Superior temporal gyrus (tissue), 1 donor: ENCODE measurements around the gene SARDH.
"Not testable (repeated sequence)": the region's sequence is repeated elsewhere in the genome, so short reads cannot be mapped to it uniquely, and the experiment has no call there.

Experiments
- DNase-seq: peaks from one replicate; pipeline ENCODE4 v3.0.0-alpha.2; 2016; ENCODE audit errors: extremely low spot score

Gene SARDH

DNA sequence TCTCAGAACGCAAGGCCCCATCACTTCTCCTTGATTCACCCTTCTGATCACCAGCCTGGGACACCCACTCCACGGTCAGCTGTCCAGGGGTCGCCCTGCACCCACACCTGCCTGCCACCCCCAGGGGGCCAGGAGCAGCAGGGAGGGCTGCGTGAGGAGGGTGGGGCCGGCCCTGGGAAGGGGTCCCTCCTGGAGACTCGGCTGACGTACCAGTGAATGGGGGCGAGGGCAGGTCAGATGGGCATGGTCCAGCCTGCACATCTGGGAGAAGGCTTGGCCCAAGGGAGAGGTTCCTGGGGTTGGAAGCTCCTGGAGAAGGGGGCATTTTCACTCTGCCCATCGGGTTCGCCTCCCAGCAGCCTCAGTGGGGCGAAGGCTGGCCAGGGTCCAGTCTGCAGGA lies 21.8 kb upstream of the SARDH start:
- no peak for DNase-seq

DNA sequence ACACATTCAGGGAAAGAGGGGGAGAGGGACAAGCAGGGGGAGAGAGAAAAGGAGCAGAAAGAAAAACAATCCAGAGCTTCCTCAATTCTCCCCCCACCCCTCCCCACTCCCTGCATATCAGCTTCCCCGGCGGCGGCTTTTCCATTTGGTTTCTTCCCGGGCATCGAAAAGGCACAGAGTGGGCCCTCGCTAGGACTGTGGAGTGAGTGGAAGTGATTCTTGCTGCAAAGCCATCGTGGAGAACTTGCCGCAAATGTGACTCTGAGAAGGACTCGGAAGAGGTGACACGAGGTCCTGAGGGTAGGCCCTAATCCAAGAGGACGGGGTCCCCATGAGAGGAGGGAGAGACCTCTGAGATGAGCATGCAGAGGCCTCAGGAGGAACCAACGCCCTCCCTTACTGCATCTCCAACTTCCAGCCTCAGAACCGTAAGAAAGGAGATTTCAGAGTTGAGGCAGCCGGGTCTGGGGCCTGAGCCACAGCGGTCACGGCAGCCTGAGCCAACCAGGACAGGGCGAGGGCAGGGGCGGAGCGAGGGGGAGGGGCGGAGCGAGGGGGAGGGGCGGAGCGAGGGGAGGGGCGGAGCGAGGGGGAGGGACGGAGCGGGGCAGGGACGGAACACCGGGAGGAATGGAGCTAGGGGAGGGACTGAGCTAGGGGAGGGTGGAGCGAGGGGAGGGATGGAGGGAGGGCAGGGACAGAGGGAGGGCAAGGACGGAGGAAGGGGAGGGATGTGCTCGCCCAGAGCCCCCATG lies 21.2 kb upstream of the SARDH start:
- DNase-seq = no peak

DNA sequence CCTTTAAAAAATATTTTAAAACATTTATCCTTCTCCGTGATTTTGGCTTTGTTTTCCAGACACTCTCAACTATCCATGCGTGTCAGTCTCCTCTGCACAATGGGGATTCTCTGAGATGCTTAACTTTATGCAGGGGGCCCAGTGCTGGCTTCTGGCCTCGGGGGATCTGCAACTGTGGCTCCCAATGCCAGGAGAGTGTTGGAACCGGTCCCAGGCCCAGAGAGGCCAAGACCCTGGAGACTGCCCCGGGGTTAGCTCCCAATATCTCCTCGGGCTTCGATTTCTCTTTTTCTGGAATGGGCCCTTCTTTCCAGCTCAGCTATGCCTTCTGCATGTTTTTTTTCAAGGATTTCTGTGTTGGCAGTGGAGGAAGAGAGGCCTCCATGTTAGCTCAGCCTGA lies 20.1 kb upstream of the SARDH start:
- no peak for DNase-seq

GRCh38 chr9:133754688-133755227 lies 16.6 kb upstream of the SARDH start:
- no peak for DNase-seq

DNA sequence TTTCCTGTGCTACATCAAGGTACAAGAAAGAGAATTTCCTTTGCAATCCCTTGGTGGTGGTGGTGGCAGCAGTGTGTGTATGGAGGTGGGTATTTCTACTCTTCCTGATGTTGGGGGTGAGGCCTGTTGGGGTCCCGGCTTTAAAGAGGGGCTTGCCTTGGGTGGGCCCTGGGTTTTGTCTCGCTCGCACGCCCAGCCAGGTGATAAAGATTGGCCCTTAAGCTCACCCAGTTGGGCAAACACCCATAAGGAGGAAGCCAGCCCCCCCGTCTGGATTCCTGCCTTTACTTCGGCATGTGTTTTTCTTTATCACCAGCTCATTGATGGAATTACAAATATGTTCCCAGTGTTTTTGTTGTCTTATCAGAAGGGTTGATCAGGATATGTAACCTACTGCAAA lies 16.0 kb upstream of the SARDH start:
- DNase-seq = no peak

GRCh38 chr9:133752739-133753446 lies 14.7 kb upstream of the SARDH start:
- DNase-seq = no peak

DNA sequence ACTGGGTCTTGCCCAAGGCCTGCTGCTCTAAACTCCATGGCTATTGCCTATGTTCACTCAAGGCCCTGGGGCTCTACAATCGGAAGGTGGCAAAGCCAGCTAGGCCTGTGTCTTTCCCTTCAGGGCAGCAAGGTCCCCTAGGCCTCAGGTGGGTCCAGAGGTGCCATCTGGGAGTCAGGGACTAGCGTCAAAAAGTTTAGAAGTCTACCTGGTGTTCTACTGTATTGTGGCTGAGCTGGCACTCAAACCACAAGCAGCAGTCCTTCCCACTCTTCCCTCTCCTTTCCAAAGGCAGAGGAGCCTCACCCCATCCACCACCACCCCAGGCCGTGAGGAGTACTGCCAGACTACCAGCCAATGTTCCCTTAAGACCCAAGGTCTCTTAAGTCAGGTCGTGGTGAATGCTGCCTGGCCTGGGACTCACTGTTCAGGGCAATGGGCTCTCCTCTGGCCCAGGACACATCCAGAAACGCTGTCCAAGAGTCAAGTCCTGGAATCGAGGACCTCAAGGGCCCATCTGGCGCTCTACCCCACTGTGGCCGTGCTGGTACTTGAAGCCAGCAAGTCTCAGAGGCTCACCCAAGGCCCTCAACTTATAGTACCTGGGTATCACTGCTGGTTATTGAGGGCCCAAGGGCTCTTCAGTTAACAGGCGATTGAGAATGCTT lies 13.0 kb upstream of the SARDH start:
- no peak for DNase-seq

- DNase-seq = no peak
These were observed 9.2 kb upstream of the SARDH start for GRCh38 chr9:133747309-133747708.

DNA sequence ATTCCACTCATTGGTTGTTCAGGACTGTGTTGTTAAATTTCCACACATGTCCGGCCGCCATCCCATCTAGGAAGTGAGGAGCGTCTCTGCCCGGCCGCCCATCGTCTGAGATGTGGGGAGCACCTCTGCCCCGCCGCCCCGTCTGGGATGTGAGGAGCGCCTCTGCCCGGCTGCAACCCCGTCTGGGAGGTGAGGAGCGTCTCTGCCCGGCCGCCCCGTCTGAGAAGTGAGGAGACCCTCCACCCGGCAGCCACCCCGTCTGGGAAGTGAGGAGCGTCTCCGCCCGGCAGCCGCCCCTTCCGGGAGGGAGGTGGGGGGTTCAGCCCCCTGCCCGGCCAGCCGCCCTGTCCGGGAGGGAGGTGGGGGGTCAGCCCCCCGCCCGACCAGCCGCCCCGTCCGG lies 6.4 kb upstream of the SARDH start:
- not testable (repeated sequence) for DNase-seq

- peak; percentile 88 for DNase-seq
These were observed 4.8 kb upstream of the SARDH start for GRCh38 chr9:133742849-133743444.

GRCh38 chr9:133742251-133742650 lies 4.1 kb upstream of the SARDH start:
- DNase-seq = no peak

DNA sequence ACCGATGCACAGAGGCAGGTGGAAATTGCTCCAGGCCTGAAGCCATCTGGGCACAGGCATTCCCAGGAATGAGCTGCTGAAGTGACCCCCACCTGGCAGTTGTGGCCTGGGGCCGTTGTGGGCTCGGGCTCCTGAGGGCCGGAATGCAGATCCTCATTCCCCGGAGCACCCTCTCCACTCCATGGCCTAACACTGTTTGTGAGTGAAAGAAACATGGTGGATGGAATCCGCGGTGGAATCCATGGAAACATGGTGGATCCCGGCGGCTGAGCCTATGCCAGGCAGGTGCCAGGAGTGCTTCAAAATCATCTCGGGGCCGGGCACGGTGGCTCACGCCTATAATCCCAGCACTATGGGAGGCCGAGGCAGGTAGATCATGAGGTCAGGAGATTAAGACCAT lies 3.6 kb upstream of the SARDH start:
- no peak for DNase-seq

DNA sequence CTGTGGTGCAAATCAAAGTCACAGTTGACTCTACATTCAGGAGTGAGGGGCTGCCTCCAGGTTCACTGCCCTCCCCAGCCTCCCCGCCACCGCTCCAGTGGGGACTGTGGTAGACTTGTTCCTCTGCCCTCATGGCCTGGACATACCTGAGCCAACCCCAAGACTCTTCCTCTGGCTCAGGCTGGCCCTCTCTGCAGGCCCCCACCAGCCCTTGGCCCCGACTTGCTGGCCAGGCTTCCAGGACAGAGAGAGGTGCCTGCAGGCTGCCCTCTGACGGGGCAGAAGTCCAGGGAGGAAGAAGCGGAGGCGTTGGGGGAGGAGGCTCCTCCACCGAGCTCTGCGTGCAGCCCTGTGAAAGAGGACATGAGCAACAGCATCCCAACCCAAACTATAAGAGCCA lies 2.8 kb upstream of the SARDH start:
- no peak for DNase-seq

DNA sequence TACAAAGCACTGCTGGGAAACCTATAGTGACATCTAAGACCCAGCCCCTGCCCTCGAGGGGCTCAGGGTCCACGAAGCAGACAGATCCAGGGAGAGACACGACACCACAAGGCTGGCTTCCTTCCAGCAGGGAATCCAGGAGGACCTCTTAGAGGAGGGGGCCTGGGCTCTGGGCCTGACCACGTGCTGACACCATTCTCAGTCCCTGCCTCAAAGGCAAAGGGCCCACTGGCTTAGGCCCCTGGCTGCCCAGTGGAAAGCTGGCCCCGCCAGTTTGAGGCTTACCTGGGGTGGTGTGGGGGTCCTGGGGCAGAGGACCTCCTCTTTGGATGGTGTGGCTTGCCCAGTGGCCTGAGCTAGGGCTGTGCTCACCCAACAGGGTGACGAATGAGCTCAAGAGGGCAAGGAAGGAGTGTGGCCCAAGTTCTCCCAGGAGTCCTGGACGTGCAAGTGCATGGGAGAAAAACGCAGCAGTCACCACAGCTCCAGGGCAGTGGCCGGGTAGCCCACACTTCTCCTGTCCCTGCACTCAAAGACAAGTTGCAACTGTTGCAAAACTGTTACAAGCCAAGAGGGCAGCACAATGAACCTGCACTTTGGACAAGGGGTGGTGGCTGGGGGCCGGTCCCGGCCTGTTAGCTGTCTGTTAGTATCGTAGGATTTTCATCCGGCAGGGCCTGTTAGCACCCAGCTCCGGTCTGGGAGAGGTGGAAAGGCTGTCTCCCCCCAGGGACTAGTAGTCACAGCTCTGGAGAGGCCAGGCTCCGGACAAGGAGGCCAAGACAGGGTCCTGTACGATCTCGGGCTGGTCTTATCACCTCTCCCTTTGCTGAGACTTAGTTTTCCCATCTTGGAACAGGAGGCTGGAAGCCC lies 1.5 kb upstream of the SARDH start:
- DNase-seq = no peak

- no peak for DNase-seq
These were observed 581 bp upstream of the SARDH start for GRCh38 chr9:133738640-133739225.

DNA sequence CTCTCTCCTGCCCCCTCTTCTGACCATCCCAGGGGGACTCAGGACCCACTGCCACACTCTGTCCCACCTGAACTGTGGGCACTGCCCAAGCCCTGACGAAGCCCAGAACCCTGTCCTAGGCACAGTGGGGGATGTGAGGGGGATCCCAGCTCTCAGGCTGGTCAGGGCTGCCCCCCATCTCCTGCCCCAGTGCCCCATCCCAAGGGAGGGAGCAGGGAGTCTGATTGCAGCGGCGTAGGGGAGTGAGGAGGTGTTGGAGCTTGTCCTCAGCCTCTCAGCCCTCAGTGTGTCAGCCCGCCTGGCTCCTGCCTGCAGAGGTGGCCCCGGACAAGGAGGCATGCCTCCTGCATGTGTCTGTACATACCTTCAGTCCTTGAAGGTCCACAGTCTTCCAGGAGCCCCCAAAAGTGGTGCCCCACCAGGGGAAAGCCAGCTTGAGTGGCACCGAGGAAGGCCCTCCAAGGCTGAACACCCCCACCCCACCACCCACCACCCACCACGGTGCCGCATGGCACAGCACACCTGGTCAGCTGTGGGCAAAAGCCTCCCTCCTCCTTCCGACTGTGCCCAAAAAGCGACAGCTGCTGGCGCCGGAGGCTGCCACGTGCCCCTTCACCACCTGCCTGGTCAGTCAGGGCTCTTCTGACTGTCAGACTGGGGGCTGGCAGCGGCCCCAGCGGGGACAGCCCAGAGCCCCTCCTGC lies 930 bp downstream of the SARDH start:
- no peak for DNase-seq

- DNase-seq = no peak
These were observed 2.2 kb downstream of the SARDH start for GRCh38 chr9:133735931-133736330.

GRCh38 chr9:133735415-133735775 lies 2.8 kb downstream of the SARDH start:
- no peak for DNase-seq

- no peak for DNase-seq
These were observed 3.4 kb downstream of the SARDH start for GRCh38 chr9:133734590-133735414.
